IMR-90 (cell line): ENCODE data around the gene MAP7.

Experiments used
- POLR2A ChIP-seq: IDR thresholded peaks from 2 replicates; pipeline ENCODE4 v1.6.1; 2012; ENCODE audit warnings: mild to moderate bottlenecking, low read depth, low read length
- RAD21 ChIP-seq: IDR thresholded peaks from 2 replicates; pipeline ENCODE4 v1.6.1; 2012; ENCODE audit warnings: low read length, improper control_type of control experiment
- SMC3 ChIP-seq: fragments of 150-350 bp; IDR thresholded peaks from 2 replicates; pipeline ENCODE4 v1.6.1; 2016; ENCODE audit warnings: low read depth, mild to moderate bottlenecking, antibody characterized with exemption, low read length, moderate library complexity

GRCh38 chr6:136370988-136371728 lies 179.1 kb downstream of the MAP7 start:
- no peak for TF ChIP-seq POLR2A
- no peak for TF ChIP-seq RAD21
- TF ChIP-seq SMC3, result no peak
